GM18498 (cell line): ENCODE results near the gene ACADVL.
"Not testable (repeated sequence)": the region's sequence is repeated elsewhere in the genome, so short reads cannot be mapped to it uniquely, and the experiment has no call there.

Source experiments
- ATAC-seq: cut with Tn5 transposase; IDR thresholded peaks from one replicate; pipeline ENCODE4 v1.9.1; 2021; ENCODE audit warnings: mild to moderate bottlenecking, moderate library complexity; ENCODE audit not compliant: unreplicated experiment

The ACADVL gene

GRCh38 chr17:7219812-7220592, at the start of gene ACADVL, which contains the start of gene DLG4:
Gene ACADVL (plus strand): TSS chr17:7219938. CDS start chr17:7219985, 47 bp downstream.
Gene DLG4 (minus strand): TSS chr17:7219836.
- peak; percentile 53 for ATAC-seq

DNA sequence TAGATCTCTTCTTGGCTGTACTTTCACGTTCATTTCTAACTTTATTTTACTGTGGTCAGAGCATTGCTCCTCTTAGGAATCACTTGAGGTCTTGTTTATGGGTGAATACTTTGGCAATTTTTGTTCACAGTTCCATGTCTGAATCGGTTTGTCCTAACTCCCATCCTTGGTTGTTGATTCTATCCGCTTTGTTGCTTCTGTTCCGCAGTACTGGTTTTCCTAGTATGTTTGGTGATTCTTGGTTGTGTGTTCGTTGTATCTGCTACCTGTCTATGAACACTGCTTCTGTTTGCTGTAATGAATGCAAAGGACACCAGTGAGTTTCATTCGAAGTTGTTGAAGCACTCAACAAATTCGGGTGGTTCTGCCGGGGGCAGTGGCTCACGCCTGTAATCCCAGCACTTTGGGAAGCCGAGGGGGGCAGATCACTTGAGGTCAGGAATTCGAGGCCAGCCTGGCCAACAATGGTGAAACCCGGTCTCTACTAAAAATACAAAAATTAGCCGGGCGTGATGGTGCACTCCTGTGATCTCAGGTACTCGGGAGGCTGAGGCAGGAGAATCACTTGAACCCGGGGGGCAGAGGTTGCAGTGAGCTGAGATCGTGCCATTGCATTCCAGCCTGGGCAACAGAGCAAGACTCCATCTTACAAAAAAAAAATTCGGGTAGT, 47.1 kb upstream of the ACADVL start:
- ATAC-seq, result not testable (repeated sequence)

- no peak for ATAC-seq
Measured at GRCh38 chr17:7173687-7174602, 45.8 kb upstream of the ACADVL start.

GRCh38 chr17:7174603-7175326, 45.0 kb upstream of the ACADVL start:
- no peak for ATAC-seq

DNA sequence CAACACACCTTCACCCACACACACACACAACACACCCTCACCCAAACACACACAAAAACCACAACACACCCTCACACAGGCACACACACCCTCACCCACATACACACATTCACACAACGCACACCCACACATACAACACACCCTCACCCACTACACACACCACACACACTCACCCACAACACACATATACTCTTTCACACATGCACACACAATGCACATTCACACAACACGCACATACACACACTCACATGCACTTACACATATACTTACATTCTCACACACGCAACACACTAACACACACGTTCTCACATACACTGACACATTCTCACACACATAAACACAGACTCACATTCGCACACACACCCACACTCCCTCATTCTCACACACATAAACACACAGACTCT, 44.4 kb upstream of the ACADVL start:
- no peak for ATAC-seq

DNA sequence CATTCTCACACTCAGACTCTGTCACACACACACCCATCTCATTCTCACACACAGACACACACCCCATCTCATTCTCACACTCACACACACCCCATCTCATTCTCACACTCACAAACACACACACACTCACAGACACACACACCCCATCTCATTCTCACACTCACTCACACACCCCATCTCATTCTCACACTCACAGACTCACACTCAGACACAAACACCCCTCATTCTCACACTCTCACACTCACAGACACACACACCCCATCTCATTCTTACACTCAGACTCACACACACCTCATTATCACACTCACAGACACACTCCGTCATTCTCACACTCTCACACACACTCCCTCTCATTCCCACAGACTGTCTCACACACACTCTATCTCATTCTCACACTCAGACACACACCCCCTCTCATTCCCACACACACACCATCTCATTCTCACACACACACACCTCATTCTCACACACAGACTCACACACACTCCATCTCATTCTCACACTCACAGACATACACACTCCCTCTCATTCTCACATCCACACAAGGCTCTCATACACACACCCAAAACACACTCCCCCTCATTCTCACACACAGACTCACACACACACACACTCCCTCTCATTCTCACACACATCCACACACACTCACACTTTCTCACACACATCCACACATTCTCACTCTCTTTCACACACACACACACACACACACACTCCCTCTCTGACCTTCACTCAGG, 43.5 kb upstream of the ACADVL start:
- no peak for ATAC-seq

DNA sequence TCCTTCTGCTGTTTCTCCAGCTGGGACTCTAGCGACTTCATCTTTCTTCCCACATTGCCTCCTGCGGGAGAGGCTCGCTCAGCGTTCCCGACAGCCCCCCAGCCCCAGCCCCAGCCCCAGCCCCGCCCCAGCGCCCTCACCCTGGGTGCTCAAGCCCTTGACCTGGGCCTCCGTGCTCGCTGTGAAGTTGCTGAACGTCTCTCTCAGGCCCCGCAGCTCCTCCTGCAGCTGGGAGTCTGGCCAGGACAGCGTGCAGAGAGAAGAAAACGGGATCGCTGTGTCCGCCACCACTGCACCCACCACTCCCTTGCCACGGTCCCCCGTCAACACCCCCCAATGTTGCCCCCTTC, 42.9 kb upstream of the ACADVL start:
- ATAC-seq, result no peak

DNA sequence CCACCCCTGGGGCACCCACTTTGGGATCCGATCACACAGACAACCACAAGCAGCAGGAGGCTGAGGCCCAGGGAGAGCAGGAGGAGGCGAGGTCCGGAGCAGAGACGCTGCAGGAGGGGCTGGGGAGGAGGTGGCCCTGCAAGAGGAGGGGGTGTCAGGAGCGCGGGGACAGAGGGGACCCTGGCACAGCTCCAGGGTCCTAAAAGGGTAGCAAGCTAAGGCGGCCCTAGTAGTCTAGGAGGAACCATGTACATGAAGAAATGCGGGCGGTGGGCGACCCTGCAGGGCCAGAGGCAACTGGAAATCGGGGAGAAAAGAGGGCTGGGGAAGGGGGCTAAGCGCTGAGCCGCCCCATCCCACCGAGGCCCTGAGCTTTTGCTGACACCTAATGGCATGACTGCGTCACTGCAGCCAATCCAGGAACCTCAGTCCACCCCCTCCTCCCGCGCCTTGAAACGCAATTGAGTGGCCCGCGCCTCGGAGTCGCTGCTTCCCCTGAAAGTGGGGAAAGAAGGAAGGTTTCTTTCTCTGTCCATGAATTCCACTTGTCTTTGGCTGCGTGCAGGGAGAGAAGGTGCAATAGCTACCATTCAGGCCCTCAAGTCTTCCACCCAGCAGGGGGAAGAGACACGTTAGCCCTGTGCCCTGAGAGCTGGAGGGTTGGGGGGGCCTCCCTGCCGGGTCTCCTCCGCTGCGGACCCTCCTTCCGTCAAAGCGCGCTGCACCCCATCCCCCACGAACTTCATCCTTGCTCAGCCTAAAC, 42.4 kb upstream of the ACADVL start:
- ATAC-seq, result no peak

- no peak for ATAC-seq
Measured at GRCh38 chr17:7177954-7178477, 41.7 kb upstream of the ACADVL start.

- ATAC-seq, result no peak
Measured at GRCh38 chr17:7178973-7179316, 40.8 kb upstream of the ACADVL start.

GRCh38 chr17:7179317-7180254, 40.2 kb upstream of the ACADVL start, which contains the start of gene ASGR1:
Gene ASGR1 (minus strand): TSS chr17:7179370. CDS start chr17:7178563, 807 bp downstream.
- no peak for ATAC-seq

DNA sequence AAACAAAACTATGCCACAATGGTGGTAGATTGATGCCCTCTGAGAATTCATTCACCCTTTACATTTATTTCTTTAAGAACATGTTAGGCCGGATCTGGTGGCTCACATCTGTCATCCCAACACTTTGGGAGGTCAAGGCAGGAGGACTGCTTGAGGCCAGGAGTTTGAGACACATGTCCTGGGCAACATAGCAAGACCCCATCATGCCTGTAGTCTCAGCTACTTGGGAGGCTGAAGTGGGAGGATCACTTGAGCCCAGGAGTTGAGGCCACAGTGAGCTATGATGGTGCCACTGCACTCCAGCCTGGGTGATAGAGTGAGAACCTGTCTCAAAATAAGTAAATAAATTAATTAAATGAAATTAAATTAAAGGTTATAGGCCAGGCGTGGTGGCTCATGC, 37.6 kb upstream of the ACADVL start:
- not testable (repeated sequence) for ATAC-seq

GRCh38 chr17:7183433-7184090, 36.2 kb upstream of the ACADVL start:
- no peak for ATAC-seq

DNA sequence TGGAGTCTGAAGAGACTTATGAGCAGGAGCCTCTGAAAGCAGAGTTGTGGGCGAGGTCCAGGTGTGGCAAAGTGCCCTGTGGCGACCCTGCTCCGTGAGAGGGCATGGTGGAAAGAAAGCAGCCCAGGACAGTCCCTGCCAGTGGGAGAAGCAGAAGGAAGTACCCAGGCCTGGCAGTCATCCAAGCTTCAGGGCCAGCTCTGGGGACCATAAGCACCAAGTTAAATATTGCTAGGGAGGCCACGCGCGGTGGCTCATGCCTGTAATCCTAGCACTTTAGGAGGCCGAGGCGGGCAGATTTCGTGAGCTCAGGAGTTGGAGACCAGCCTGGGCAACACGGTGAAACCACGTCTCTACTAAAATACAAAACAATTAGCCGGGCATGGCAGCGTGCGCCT, 35.6 kb upstream of the ACADVL start:
- ATAC-seq, result no peak

- ATAC-seq, result no peak
Measured at GRCh38 chr17:7184647-7185046, 35.1 kb upstream of the ACADVL start.

GRCh38 chr17:7186241-7186640, 33.5 kb upstream of the ACADVL start:
- no peak for ATAC-seq

- no peak for ATAC-seq
Measured at GRCh38 chr17:7190276-7190917, 29.3 kb upstream of the ACADVL start.
